HEK293T (cell line): Measurements from ENCODE around the gene CCDC127.

ENCODE experiments used
- ARNT ChIP-seq: fragments of 450-650 bp; IDR thresholded peaks from 2 replicates; pipeline ENCODE4 v1.6.1; 2017; ENCODE audit warnings: mild to moderate bottlenecking
- BHLHE40 ChIP-seq: fragments of 450-650 bp; IDR thresholded peaks from 2 replicates; pipeline ENCODE4 v1.6.1; 2016; ENCODE audit warnings: mild to moderate bottlenecking, moderate library complexity, borderline replicate concordance
- CTBP1 ChIP-seq: fragments of 450-650 bp; IDR thresholded peaks from 2 replicates; pipeline ENCODE4 v1.6.1; 2016; ENCODE audit warnings: borderline replicate concordance
- FOXM1 ChIP-seq: fragments of 450-650 bp; IDR thresholded peaks from 2 replicates; pipeline ENCODE4 v1.6.1; 2017; ENCODE audit warnings: mild to moderate bottlenecking, borderline replicate concordance
- HDGF ChIP-seq: fragments of 450-650 bp; IDR thresholded peaks from 2 replicates; pipeline ENCODE4 v1.6.1; 2017; ENCODE audit warnings: antibody characterized with exemption, borderline replicate concordance
- L3MBTL2 ChIP-seq: fragments of 450-650 bp; conservative IDR thresholded peaks from 2 replicates; pipeline ENCODE4 v1.6.1; 2016; ENCODE audit warnings: mild to moderate bottlenecking
- SP1 ChIP-seq: fragments of 450-650 bp; IDR thresholded peaks from 2 replicates; pipeline ENCODE4 v1.6.1; 2017
- SUZ12 ChIP-seq: fragments of 450-650 bp; IDR thresholded peaks from 2 replicates; pipeline ENCODE4 v1.6.1; 2016; ENCODE audit warnings: mild to moderate bottlenecking
- TARDBP ChIP-seq: fragments of 450-650 bp; IDR thresholded peaks from 2 replicates; pipeline ENCODE4 v1.6.1; 2016
- ZNF384 ChIP-seq: fragments of 450-650 bp; IDR thresholded peaks from 2 replicates; pipeline ENCODE4 v1.6.1; 2016

DNA sequence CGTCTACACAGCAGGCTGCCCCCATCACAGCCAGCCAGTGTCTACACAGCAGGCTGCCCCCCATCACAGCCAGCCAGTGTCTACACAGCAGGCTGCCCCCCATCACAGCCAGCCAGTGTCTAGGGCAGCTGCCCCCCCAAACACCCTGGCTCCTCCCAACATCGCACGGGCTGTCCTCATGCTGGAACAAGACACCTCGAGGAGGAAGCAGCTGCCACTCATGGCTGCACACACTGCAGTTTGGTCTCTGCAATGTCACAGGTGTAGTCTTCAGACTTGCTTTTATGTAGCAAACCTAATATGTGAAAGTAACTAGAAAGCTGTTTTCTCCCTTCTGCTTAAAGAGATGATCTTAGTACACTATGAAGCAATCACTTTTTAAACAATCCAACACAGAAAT, 17.0 kb downstream of the CCDC127 start:
- no peak for TF ChIP-seq L3MBTL2
- no peak for TF ChIP-seq SUZ12
- TF ChIP-seq FOXM1, result no peak
- TF ChIP-seq TARDBP, result no peak
- TF ChIP-seq HDGF, result no peak
- TF ChIP-seq ARNT, result no peak
- no peak for TF ChIP-seq CTBP1
- TF ChIP-seq SP1, result no peak
- TF ChIP-seq BHLHE40, result no peak
- TF ChIP-seq ZNF384, result no peak
